ENCODE measurements around the gene PRKCQ.
"Not testable (repeated sequence)": the region's sequence is repeated elsewhere in the genome, so short reads cannot be mapped to it uniquely, and the experiment has no call there.

PRKCQ gene

DNA sequence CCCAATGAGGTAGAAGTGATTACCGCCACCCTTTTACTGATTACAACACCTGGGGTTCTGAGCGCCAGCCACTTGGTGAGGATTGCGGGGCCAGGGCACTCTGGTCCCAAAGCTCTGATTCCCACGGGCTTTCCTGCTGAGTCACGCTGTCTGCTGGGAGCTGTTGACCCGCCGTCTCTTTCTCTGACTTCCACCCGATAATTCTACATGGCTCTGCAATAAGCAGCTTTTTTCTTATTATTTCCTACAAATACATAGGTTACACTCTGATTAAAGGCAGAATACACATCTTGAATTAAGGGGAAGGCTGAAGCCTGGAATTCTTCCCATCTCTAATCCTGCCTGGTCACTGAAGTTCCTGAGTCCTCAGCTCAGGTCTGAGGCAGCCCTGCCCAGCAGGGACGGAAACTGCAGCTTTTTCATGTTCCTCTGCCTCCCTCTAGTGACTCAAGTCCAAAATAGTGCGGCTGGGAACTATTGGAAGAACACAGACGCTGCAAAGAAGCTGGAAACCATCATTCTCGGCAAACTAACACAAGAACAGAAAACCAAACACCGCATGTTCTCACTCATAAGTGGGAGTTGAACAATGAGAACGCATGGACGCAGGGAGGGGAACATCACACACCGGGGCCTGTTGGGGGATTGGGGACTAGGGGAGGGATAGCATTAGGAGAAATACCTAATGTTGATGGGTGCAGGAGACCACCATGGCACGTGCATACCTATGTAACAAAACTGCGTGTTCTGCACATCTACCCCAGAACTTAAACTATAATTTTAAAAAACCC lies 178.3 kb downstream of the PRKCQ start:
- DNase-seq = peak; percentile 62

DNA sequence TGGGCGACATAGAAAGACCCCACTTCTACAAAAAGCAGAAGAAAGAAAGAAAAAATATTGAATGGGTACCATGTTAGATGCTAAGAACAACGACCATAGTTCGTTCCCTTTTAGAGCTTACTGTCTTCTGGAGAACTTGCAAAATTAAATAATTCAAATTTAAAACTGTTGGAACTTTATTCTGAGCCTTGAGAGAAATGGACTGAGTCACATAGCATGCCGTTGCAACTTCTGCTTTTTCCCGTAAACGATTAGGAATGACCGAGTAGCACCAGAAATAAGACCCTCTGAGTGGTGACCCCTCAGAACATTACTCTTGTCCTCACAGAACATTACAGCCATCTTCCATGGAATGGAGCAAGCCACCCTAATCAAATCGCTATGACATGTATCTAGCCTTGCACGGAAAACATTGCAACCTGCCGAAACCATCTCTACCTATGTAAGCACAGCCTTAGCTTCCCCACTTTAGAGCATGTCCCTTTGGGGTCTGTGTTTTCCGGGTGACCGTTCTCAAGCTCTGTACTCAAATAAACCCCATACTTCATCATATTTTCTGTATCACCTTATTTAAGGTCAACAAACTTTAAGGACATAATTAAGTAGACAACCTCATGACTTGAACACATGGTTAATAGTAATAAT lies 179.1 kb downstream of the PRKCQ start:
- DNase-seq = no peak

DNA sequence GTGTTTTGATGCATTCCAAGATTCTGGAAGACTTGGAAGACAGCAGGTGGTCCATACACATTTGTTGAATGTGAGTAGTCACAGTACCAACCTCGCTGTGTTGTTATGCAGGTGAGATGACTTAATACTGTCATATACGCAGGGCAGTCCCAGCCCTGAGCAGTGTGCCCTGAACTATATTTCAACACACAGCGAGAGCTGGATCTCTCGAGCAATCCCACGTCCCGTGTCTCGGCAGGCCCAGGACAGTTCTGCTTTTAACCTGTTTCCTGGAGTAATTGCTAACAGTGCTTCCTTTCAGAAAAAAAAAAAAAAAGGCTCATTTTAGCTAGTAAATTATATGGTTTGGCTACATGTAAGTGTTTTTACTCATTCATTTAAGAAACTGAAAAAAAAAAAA lies 179.7 kb downstream of the PRKCQ start:
- peak; percentile 32 for DNase-seq

DNA sequence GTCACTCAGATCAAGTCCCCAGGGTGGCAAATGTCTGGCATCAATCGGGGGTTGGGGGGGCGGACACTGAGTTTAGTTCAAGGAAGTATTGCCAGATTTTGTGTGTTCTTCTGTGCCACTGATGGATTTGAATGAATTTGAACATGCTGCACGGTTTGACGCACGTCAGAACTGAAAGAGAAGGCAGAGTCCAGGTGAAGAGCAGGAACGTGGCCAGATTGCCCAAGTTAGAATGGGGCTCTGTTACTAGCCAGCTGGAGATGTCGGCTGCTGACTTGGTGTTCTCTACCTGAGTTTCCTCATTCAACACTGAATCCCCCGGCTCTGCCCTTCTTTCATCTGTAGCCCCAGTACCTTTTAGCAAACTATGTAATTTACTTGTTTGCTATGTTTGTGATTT lies 180.2 kb downstream of the PRKCQ start:
- no peak for DNase-seq

DNA sequence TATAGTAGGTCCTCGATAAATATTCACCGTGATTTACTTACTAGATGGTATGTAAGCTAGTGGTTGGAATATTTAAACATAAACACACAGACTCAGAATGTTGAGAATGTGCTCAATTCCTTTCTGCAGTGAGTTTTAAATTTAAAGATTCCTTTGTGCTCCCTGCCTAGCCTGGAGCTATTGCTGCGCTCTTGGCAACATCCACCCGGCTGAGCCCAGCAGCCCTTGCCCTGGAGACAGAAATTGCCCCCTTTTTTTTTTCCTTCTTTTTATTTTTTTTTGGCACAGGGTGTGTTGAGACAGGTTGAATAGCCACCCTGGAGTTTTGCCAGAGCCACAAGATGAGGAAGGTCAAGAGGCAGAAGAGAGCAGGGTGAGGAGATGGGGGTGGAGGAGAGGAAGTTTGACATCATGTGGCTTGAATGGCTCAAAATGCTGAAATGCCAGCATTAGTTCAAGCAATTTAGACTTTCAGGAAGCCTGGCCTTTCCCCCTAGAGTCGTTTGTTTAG lies 180.8 kb downstream of the PRKCQ start:
- peak; percentile 45 for DNase-seq

DNA sequence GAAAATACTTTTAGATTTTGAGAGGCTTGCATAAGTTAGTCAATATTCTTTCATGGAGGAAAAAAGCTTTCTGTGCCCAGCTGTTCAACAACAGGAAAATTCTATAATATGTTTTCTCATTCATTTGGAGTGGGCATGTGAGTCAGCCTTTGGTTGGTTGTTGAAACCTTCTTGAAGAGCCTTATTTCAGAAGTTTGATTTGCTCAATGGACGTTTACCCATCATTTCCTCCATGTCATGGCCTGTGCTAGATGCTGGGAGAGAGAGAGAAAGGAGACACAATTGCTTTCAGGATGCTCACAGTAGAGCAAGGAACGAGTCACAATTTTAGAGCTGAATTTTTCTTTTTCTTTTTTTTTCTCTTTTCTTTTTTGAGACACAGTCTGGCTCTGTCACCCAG lies 181.7 kb downstream of the PRKCQ start:
- DNase-seq = no peak

DNA sequence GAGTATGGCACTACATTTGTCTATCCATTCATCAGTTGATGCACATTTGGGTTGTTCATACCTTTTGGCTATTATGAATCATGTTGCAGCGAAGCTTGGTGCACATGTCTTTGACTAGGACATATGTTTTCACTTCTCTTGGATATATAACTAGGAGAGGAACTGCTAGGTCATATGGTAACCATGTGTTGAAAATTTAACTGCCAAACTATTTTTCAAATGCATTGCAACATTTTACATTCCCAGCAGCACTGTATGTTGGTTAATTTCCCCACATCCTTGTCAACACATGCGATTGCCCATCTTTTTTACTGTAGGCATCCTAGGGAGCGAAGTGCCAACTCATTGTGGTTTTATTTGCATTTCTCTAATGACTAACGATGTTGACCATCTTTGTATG lies 183.4 kb downstream of the PRKCQ start:
- peak; percentile 38 for DNase-seq

DNA sequence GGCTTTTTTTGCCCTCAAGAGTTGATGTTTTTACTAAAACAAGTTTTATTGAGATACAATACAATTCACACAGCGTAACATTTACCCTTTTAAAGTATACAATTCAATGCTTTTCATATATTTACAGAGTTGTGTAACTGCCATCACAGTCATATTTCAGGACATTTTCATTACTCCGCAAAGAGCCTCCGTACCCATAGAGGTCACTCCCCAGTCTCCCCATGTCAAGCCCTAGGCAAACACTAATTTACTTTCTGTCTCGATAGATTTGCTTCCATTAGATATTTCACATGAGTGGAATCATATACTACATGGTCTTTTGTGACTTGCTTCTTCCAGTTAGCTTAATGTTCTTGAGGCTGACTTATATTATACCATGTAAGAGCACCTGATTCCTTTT lies 183.8 kb downstream of the PRKCQ start:
- DNase-seq = no peak

DNA sequence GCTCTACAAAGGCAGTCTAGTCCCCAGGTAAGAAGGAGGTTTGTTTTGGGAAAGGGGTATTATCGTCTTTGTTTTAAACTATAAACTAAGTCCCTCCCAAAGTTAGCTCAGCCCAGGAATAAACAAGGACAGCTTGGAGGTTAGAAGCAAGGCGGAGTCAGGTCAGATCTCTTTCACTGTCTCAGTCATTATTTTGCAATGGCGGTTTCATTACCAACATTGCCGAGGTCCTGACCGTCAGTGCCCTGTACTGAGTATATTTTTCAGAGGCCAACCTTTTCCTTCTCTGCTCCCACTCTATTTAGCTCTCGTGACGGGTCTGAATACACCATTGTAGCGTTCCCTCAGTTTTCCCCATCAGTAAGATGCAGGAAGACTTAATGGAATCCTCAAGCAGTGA lies 184.5 kb downstream of the PRKCQ start:
- no peak for DNase-seq

DNA sequence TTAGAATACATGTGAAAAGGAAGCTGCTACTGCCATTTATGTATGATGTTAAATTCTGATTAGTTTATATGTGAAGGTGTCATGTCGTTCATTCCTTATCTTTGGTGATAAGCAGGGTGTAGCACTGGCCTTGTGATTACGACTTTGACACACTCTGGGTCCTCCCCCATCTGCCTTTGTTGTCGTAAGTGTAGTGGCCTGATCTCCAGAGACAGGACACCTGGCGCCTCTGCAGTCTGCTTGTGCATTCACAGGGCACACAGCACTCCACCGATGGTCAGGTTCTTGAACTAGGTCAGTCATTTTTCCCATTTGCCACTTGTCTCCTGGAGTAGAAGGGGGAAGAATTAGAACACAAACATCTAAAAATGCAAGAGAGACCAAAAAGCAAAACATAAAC lies 186.0 kb downstream of the PRKCQ start:
- DNase-seq = no peak

DNA sequence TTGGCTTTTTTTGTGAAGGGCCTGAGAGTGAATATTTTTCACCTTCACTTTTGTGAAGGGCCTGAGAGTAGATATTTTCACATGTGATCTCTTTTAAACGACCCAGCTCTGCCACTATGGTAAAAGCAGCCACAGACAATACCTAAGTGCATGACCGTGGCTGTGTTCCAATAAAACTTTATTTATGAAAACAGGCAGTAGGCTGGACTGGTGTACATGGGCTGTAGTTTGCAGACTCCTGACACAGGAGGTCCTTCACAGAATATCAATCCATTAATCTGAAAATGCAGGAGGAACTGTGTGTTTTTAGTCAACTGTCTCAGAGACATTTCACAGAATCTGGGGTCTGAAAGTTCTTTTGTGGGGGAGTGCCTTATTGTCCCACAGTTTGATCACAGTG lies 186.9 kb downstream of the PRKCQ start:
- DNase-seq = no peak

DNA sequence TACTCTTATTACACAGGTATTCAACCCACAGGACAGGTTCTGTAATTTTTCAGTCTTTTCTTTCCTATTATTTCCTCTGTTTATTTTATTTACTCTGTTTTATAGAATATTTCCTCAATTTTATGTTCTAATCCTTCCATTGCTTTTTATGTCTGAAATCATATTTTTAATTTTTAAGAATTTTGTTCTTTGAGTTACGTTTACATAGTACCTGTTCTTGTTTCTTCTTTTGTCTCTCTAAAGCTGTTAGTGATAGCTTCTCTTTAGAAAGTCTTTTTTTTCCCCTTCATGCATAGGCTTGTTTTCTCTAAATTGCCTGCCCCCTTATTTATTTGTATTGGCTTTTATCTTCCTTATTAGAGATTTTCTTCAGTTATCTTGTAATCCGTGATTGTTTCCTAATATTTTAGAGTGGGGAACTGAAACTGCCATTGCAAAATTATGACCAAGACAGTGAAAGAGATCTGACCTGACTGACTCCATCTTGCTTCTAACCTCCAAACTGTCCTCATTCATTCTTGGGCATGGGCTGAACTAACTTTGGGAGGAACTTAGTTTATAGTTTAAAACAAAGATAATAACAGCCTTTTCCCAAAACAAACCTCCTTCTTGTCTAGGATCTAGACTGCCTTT lies 189.7 kb downstream of the PRKCQ start:
- no peak for DNase-seq

DNA sequence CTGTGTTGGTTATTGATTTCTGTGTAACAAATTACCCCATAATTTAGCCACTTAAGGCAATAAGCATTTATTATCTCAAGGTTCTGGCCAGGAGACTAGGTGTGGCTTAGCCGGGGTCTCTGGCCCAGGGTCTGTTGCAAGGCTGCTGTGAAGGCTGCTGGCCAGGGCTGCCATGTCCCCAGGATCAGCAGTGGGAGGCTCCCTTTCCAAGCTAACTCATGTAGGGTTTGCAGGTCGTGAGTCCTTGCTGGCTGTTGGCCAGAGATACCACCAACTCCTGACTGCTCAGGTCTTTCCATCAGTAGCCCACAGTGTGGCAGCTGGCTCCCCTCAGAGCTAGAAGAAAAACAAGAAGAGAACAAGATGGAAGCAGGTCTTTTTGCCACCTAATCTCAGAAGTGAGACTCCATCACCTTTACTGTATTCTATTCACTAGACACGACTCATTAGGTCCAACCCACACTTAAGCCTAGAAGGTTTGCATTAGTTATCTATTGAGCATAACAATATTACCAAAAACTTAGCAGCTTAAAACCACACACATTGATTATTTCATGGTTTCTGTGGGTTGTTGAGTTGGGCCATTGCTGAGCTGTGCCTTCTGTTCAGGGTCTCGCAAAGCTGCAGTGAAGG lies 191.7 kb downstream of the PRKCQ start:
- no peak for DNase-seq

DNA sequence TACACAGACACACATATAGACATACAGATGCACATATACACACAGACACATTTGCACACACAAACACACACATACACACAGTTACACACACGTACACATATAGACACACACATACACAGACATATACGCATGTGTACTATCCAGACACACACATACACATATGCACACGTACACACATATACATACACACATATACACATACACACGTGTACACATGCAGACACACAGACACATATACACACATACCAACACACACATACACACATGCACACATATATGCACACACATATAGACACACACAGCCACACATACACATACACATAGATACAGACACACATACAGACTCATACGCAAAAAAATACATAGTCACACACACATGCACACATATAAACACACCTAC lies 193.1 kb downstream of the PRKCQ start:
- no peak for DNase-seq

DNA sequence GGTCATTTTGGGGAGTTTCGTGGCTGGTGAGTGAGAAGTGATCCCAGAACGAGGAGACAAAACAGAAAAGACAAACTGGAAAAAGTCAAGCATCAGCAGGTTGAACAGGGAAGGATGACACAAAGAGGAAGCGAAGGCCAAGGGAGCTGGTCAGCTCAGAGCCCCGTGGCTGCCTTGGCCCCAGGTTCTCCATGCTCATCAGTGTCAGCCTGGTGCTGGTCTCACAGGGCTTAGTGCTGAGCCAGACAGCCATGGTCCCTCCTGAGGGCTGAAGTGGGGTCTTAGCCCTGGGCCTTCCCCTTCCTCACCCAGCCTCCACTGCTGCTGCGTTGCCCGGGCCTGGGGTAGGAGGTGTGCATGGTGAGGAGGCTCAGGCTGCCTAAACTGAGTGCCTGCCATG lies 193.7 kb downstream of the PRKCQ start:
- no peak for DNase-seq

DNA sequence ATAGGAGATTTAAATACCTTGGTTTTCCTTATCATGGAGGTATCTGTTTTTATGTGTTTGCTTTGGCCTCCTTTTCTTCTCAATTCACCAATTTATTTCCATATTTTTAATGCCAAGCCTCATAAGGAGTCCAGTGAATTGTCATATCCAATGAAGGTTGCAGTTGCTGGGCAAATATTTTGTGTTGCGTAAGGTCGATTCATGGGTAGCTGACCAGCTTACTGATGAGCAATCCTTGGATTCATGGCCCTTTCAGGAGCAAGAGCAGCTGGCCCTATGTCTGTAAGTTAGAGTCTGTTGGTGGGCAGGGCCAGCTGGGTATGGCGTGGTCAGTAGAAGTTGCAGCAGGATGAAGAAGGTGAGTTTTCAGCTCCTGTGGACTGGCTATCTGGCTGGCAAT lies 194.4 kb downstream of the PRKCQ start:
- no peak for DNase-seq

DNA sequence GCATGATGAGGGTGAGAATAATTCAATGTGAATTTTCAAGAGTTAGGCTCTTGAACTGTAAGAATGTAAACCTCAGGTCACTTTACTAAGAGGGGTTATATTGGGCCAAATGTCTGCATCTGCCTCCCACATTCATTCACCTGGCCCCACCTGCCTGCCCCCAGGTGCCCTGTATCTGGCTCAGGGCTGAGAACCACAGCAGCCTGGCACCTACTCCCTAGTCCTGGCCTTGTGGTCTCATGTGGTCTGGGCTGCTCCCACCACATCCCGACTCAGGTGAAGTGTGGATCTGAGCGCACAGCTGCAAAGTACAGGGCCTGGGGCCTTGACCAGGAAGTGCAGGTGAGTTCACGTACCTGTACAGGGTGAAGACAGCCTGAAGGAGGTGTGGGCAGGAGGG lies 195.2 kb downstream of the PRKCQ start:
- no peak for DNase-seq

DNA sequence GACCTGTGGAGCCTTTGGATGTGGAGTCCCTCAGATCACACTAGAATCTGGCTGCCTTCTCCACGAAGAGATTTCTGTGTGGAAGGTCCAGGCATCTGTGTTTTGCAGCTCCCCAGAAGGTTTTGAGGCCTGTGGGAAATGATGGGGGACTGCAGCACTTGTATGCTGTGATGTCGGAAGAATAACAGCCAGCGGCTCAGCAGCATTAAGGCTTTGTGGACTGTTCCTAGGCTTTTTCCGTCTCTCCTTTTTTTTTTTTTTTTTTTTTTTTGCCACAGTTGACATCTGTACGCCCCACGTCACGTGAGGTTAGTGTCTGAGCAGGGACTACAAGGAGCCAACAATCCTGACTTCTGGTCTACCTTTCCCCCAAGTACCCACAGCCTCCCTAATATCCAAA lies 196.0 kb downstream of the PRKCQ start:
- no peak for DNase-seq

DNA sequence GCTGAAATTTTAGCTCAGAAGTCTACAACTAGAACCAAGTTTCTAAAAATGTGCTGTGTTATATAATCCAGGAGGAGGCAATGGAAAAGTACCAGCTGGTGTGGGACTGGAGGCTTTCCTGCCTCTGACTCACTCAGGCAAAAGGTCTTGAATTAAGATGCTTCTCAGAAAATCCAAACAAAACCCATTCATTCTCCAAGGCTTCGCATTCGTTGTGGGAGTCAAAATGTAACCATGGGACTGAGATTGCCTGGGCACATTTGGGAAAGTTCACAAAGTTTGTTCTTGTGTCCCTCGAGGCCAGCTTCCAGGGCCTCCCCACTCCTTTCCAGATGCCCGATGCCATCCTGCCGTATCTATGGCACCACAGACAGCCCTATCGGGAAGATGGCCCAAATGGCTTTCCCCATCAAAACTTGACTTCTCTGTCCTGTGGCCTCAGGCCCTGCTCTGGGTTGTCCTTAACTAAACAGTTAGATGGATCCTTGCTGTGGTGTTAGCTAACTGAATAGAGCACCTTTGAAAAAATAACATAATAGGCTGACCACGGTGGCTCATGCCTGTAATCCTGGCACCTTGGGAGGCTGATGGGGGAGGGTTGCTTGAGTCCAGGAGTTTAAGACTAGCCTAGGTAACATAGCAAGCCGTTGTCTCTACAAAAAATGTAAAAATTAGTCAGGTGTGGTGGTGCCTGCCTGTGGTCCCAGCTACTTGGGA lies 196.8 kb downstream of the PRKCQ start:
- DNase-seq = no peak

DNA sequence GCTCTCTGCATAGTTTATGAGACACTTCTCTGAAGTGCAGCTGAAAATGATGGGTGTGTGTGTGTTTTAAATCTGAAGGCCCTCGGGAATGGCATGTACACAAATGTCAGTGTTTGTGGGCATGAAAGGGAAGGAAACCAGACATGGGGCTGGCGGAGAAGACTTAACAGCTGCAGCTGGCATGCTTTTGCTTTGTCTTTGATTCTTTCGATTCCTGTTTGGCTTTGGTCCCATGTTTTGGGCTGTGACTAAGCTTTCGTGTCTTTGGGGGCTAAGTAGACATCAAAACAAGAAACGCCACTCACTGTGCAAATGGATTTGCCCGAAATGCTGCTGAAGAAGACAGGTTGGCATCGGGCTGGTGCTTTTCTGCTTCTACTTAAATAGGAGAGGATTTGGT lies 198.0 kb downstream of the PRKCQ start:
- peak; percentile 23 for DNase-seq

DNA sequence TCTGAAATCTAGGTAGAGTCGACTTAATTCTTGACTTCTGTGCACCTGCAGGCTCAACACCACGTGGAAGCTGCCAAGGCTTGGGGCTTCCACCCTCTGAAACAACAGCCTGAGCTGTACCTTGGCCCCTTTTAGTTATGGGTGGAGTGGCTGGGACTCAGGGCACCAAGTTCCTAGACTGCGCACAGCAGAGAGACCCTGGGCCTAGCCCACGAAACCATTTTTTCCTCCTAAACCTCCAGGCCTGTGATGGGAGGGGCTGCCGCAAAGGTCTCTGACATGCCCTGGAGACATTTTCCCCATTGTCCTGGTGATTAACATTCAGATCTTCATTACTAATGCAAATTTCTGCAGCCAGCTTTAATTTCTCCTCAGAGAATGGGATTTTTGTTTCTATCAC lies 199.6 kb downstream of the PRKCQ start:
- not testable (repeated sequence) for DNase-seq

DNA sequence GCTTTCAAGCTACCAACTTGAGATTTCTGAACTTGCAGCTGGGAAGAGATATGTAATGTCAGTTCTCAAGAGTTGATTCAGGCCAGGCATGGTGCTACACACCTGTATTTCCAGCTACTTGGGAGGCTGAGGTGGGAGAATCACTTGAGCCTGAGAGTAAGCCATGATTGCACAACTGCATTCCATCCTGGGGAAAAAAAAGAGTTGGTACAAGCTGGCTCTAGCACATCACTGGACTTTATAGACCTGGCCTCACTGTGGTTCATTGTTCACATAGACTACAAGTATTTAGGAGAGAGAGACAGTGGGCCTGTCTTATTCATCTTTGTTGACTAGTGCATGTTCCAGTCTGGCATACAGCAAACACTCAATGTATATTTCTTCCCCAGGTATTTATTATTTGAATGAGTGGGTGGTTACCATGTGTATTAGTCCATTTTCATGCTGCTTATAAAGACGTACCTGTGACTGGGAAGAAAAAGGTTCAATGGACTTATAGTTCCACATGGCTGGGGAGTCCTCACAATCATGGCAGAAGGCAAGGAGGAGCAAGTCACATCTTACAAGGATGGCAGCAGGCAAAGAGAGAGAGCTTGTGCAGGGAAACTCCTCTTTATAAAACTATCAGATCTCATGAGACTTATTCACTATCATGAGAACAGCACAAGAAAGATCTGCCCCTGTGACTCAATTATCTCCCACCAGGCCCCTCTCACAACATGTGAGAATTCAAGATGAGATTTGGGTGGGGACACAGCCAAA lies 200.9 kb downstream of the PRKCQ start:
- no peak for DNase-seq

All from CD4-positive, alpha-beta T cell treated with Interferon gamma for 1 hour (primary cell).